Muscle of back (tissue), 13 donors: ENCODE data around the gene TSPAN16. TPM values are rescaled to one million over a fixed set of nuclear protein-coding genes. Genes with fewer than 3 reads are reported as not detected.

Experiments used
- DNase-seq, 3 donors: peaks; one replicate each; pipeline versions ENCODE4 v3.0.0 to v3.0.0-alpha.2; 2013
- long read RNA-seq, 9 donors: transcript quantifications; one replicate each; lab custom pipeline, GENCODE V29; 2026
- polyA plus RNA-seq, 10 donors: library from polyadenylated mRNA; unstranded; fragments of 120-200 nt; gene quantifications; one replicate each; pipeline ENCODE4 v1.2.1, GENCODE V29; 2013; ENCODE audit not compliant: insufficient read length in 10 of 10

Gene TSPAN16
- under 1 TPM in 1 of 10 donors, not detected in 9; 0.22 TPM for polyA plus RNA-seq
- long read RNA-seq, donor 1: 0 reads
- long read RNA-seq, donor 2: 0 reads
- long read RNA-seq, donor 3: 0 reads
- long read RNA-seq, donor 4: 0 reads
- long read RNA-seq, donor 5: 0 reads
- long read RNA-seq, donor 6: 0 reads
- long read RNA-seq, donor 7: 0 reads
- long read RNA-seq, donor 8: 0 reads
- long read RNA-seq, donor 9: 0 reads

- DNase-seq: no peak
Measured at GRCh38 chr19:11295665-11296245, at the start of gene TSPAN16. TSPAN16 (plus strand) TSS chr19:11296160; CDS start chr19:11296298, 138 bp downstream.

- no peak for DNase-seq
Measured at GRCh38 chr19:11246941-11247340, 49.0 kb upstream of the TSPAN16 start.

GRCh38 chr19:11247391-11247790 lies 48.6 kb upstream of the TSPAN16 start:
- peak in 2 of 3 donors; percentile 62 to 85 for DNase-seq

- DNase-seq: no peak
Measured at GRCh38 chr19:11247934-11248333, 48.0 kb upstream of the TSPAN16 start.

- no peak for DNase-seq
Measured at GRCh38 chr19:11248852-11249251, 47.1 kb upstream of the TSPAN16 start.

GRCh38 chr19:11251217-11251616 lies 44.7 kb upstream of the TSPAN16 start:
- no peak for DNase-seq

GRCh38 chr19:11251650-11252314 lies 44.2 kb upstream of the TSPAN16 start:
- DNase-seq: no peak

- no peak for DNase-seq
Measured at GRCh38 chr19:11252665-11253355, 43.1 kb upstream of the TSPAN16 start.

GRCh38 chr19:11254666-11255065 lies 41.3 kb upstream of the TSPAN16 start:
- DNase-seq: no peak

- peak; percentile 58 to 94 (median 76) for DNase-seq
Measured at GRCh38 chr19:11256189-11256588, 39.8 kb upstream of the TSPAN16 start.

- no peak for DNase-seq
Measured at GRCh38 chr19:11257846-11258380, 38.0 kb upstream of the TSPAN16 start.

GRCh38 chr19:11260996-11261395 lies 35.0 kb upstream of the TSPAN16 start:
- no peak for DNase-seq

GRCh38 chr19:11261431-11261970 lies 34.5 kb upstream of the TSPAN16 start:
- no peak for DNase-seq

- peak in 1 of 3 donors; percentile 73 for DNase-seq
Measured at GRCh38 chr19:11261971-11262839, 33.8 kb upstream of the TSPAN16 start, which contains the start of gene DOCK6. DOCK6 (minus strand) TSS chr19:11262524; CDS start chr19:11262440, 84 bp downstream.

GRCh38 chr19:11263726-11264125 lies 32.2 kb upstream of the TSPAN16 start:
- DNase-seq: no peak

GRCh38 chr19:11264452-11265176 lies 31.3 kb upstream of the TSPAN16 start:
- peak in 1 of 3 donors; percentile 58 for DNase-seq

- DNase-seq: no peak
Measured at GRCh38 chr19:11265177-11265784, 30.7 kb upstream of the TSPAN16 start.

GRCh38 chr19:11265785-11266236 lies 30.1 kb upstream of the TSPAN16 start:
- no peak for DNase-seq

GRCh38 chr19:11267316-11268085 lies 28.5 kb upstream of the TSPAN16 start:
- no peak for DNase-seq
